Stimulated activated CD8-positive, alpha-beta memory T cell treated with anti-CD3 and anti-CD28 coated beads, Interleukin-4, amount 100 ng/mL, for 1 hour (primary cell): ENCODE data around the gene C3.
"Not testable (repeated sequence)": the region's sequence is repeated elsewhere in the genome, so short reads cannot be mapped to it uniquely, and the experiment has no call there.

ENCODE experiments used
- DNase-seq, 2 donors: peaks; one replicate each; pipeline ENCODE4 v3.0.0-alpha.2; 2020; ENCODE audit warnings: low read depth in 2 of 2, low spot score in 1 of 2

Gene C3

GRCh38 chr19:6693056-6693471 is 27.4 kb downstream of the C3 start:
- no peak for DNase-seq

DNA sequence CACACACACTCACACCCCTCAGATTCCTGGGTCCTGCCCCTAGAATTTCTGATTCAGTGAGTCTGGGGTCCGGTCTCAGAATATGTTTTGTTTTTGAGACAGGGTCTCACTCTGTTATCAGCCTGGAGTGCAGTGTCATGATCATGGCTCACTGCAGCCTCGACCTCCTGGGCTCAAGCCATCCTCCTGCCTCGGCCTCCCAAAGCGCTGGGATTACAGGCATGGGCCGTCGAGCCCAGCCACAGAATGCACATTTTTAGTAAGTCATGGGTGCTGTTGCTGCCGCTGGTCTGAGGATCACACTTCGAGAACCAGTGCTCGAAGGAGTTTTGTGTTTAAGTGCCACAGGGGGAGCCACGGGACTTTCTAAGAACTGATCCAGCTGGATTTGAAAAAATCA is 28.4 kb downstream of the C3 start:
- no peak for DNase-seq

- no peak for DNase-seq
Observed at GRCh38 chr19:6691342-6691741, 29.1 kb downstream of the C3 start.

- DNase-seq: no peak
Observed at GRCh38 chr19:6690160-6690885, 30.1 kb downstream of the C3 start.

GRCh38 chr19:6687114-6687513 is 33.3 kb downstream of the C3 start:
- no peak for DNase-seq

DNA sequence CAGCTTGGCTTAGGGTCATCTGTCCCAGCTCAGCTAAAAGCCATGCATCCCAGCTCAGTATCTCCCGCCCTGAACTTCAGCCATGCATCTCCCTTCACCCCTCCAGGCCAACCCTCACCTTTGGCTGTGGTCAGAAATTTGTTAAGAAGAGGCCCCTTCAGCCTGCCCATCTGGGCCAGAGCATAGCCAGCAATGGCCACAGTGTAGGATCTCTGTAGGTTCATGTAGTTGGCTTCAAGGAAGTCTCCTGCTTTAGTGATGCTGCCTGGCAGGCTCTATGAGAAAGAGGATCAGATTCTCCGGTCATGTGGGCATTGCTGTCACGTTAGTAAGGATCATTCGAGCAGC is 33.8 kb downstream of the C3 start:
- DNase-seq: no peak

DNA sequence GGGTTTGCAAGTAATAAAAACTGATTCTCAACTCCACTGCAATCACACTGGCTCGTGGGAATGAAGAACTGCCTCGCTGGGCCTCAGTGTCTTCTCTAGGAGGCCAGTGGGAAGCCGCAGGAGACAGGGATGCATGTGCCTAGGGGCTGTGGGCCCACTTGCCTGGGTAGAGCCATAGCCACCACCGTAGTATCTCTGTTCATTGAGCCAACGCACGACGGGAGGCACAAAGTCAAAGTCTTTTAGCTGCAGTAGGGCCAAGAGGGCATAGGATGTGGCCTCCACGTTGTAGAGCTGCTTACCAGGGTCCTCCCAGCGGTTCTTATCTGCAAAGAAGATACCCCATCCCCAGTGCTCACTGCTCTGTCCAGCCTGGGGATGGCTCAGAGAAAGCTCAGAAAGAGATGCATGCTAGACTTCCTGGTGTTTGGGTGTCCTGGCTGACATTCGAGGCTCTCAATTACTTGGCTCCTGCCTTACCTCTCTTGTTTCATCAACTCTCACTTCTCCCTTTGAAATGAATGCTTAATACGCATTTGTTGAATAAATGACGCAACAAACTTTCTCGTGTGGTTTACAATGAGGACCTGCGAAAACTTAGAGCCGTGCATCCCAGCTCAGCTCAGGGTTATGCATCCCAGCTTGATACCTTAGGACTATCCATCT is 34.4 kb downstream of the C3 start:
- DNase-seq: no peak

GRCh38 chr19:6685482-6685881 is 35.0 kb downstream of the C3 start:
- DNase-seq: no peak

DNA sequence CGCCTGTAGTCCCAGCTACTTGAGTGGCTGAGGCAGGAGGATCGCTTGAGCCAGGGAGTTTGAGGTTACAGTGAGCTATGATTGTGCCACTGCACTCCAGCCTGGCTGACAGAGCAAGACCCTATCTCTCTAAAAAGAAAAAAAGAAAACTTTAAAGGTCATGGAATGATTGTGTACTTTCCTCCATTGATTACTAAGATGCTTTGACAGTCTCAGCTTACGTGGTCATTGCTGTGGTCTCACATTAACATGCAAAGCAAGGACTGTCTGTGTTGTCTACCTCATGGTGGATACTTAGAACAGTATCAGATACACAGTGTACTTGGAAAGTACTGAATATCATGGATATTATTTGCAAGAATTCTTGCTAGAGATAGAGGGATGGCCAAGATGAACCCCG is 36.5 kb downstream of the C3 start:
- no peak for DNase-seq

DNA sequence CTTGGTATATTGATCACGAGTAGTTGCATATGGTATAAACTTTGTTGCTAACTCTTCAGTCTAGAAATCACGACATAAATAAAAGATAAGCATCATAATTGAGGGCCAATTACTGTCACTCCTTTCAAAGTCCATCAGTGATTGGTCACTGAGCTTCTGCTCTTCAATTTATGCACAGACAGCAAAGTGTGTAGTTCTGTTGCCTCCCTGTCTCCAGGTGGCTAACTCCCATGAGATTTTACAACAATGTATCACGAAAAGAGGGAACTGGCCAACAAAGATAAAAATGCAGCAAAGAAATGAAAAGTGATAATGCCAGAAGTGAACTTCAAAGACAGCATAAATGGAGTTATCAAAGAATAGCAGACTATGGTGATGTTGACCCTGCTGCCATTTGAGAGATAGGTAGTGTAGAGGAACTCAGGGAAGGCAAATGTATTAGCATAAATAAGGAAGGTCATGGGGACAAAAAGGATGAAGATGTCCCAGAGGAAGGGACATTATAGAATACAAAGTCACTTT is 37.8 kb downstream of the C3 start:
- no peak for DNase-seq

GRCh38 chr19:6680141-6680540 is 40.3 kb downstream of the C3 start:
- DNase-seq: no peak

DNA sequence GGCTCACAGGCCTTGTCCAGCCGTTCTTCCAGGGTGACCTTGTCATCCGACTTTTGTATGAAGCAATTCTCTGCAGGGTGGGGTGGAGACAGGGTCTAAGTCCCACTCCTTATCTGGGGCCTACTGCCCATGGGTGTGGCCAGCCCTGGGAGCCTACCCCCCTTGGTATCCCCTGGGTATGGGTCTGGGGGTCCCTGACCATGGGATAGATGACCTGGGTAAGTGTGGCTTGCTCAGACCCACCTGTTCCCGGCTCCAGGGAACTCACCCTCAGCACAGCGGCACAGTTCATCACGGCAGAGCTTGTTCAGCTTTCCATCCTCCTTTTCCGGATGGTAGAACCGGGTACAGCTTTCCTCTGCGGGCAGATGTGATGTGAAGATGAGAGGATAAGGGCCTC is 41.3 kb downstream of the C3 start:
- DNase-seq: no peak

DNA sequence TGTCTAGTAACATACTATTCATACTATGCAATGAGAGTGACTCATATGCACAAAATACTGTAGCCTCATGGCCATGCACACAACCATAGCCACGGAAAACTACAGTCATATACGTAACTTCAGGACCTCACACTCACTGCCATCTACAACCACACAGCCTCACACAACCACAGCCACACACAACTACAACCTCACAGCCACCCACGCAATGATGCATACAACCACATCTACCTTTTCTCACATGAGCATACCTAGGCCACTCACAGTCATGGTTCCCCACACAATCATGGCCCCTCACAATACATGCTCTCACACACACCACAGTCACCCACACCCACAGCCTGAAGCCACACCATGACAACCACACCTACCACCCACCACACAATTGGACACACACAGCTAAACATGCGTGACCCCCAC is 41.8 kb downstream of the C3 start:
- no peak for DNase-seq

DNA sequence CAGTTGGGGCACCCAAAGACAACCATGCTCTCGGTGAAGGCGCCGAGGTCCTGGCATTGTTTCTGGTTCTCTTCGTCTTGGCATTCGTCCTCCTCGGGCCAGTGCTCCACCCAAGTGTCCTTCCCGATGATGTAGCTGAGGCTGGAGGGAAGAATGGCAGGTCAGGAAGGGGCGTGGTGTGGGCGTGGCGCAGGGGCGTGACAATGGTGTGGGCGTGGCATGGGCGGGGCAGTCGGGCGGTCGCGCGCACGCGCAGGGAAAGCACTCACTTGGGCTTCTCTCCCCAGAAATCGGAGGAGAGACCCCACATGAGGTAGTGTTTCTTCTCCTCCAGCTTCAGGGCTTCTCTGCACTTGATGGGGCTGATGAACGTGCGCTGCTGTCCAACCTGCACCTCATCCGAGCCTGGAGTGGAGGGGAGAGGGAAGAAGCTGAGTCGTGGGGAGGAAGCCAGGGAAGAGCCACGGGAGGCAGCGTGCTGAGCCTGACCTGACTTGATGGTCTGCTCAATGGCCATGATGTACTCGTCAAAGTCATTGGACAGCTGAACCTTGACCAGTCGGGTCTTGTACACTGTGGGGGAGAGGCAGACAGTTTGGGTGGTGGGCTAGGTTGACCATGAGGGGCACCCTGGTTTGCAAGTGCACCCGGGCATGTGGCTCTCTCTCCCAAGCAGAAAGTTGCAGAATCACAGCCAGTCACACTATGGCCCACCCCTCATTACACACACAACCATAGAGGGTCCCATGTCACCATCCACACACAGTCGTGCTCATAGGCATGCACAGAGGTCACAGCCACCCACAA is 42.4 kb downstream of the C3 start:
- no peak for DNase-seq

- no peak for DNase-seq
Observed at GRCh38 chr19:6677495-6677882, 43.0 kb downstream of the C3 start.

DNA sequence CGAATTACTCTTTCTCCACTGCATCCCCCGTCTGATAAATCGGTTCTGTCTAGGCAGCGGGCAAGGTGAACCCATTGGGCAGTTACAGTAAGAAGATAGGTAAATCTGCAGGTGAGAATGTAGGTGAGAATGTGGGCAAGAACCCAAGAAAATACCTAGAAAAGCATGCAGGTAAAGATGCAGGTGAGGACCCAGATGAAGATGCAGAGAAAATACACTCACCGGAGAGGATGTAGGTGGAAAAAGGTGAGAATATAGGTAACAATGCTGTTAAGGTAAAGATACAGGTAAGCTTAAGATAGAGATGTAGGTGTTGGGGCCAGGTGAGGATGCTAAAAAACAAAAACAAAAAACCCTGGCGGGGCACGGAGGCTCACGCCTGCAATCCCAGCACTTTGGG is 44.2 kb downstream of the C3 start:
- no peak for DNase-seq

- DNase-seq: peak; percentile 67 to 81
Observed at GRCh38 chr19:6674868-6675305, 45.6 kb downstream of the C3 start.

- not testable (repeated sequence) for DNase-seq
Observed at GRCh38 chr19:6674408-6674807, 46.0 kb downstream of the C3 start.

- DNase-seq: no peak
Observed at GRCh38 chr19:6672693-6673290, 47.7 kb downstream of the C3 start.

DNA sequence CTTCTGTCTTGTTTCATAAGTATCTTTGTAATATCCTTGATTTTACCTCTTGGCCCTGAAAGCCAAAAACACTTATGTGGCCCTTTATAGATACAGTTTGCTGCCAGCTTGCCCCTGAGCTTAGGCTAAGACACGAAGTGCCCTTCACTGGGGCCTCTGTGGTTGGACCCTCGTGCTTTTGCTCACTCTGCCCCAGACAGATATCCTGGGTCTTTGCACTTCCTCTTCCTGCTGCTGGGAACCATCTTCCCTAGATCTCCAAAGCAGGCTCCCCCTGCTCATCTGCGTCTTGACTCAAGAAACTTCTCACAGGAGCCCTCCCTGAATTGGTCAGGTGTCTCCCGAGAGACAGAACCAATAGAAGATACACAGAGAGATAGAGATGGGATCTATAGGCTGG is 48.5 kb downstream of the C3 start:
- no peak for DNase-seq

- no peak for DNase-seq
Observed at GRCh38 chr19:6668691-6669090, 51.8 kb downstream of the C3 start.
